PC-9 (cell line): ENCODE measurements around the gene CLTCL1. TPM values are rescaled to one million over a fixed set of nuclear protein-coding genes. Genes with fewer than 3 reads are reported as not detected.

Source experiments
- BruUV-seq: library from RNA; stranded (reverse); fragments of 400-500 nt; replicated peaks from 2 replicates; lab custom pipeline; 2021; lab: Mats Ljungman, UMichigan
- CTCF ChIA-PET: fragments of 300-600 bp; sonication (Branson Sonifier 250); formaldehyde crosslinking; loops from one replicate; lab custom pipeline; 2022; ENCODE audit warnings: antibody characterized with exemption; lab: Charles Lee
- POLR2A ChIA-PET: fragments of 300-600 bp; sonication (Branson Sonifier 250); formaldehyde crosslinking; loops from one replicate; lab custom pipeline; 2022; ENCODE audit warnings: antibody characterized with exemption; ENCODE audit not compliant: unreplicated experiment; lab: Charles Lee
- DNase-seq, 2 experiments: peaks; one replicate each; pipeline versions ENCODE4 v3.0.0 to v3.0.0-alpha.2; 2015 to 2022; ENCODE audit warnings: mixed read lengths in 1 of 2
- H2AFZ ChIP-seq: fragments of 200-600 bp; sonication (generic); 2 replicates; pipeline ENCODE4 v1.8.1; 2017; ENCODE audit warnings: antibody characterized with exemption
- H3F3A ChIP-seq: fragments of 200-600 bp; sonication (generic); 2 replicates; pipeline ENCODE4 v1.8.1; 2017; ENCODE audit warnings: antibody characterized with exemption, mild to moderate bottlenecking, low read depth; ENCODE audit not compliant: insufficient read depth
- H3K27ac ChIP-seq: fragments of 200-600 bp; sonication (generic); 2 replicates; pipeline ENCODE4 v1.6.1; 2016; ENCODE audit warnings: mixed run types
- H3K27me3 ChIP-seq: fragments of 200-600 bp; sonication (generic); 2 replicates; pipeline ENCODE4 v1.6.1; 2016; ENCODE audit warnings: low read depth, mixed run types; ENCODE audit not compliant: insufficient read depth
- H3K36me3 ChIP-seq: fragments of 200-600 bp; sonication (generic); 2 replicates; pipeline ENCODE4 v1.6.1; 2016; ENCODE audit warnings: low read depth, mixed run types
- H3K4me1 ChIP-seq: fragments of 200-600 bp; sonication (generic); replicated peaks from 2 replicates; pipeline ENCODE4 v1.6.1; 2016; ENCODE audit warnings: mixed run types; ENCODE audit not compliant: insufficient read depth
- H3K4me2 ChIP-seq: fragments of 200-600 bp; sonication (generic); 2 replicates; pipeline ENCODE4 v1.6.1; 2017; ENCODE audit warnings: mixed run types
- H3K4me3 ChIP-seq: fragments of 200-600 bp; sonication (generic); 2 replicates; pipeline ENCODE4 v1.6.1; 2016; ENCODE audit warnings: mixed run types
- H3K79me2 ChIP-seq: fragments of 200-600 bp; sonication (generic); 2 replicates; pipeline ENCODE4 v1.6.1; 2017; ENCODE audit warnings: low read depth, mixed run types
- H3K9me2 ChIP-seq: fragments of 200-600 bp; sonication (generic); 2 replicates; pipeline ENCODE4 v1.8.1; 2017; ENCODE audit warnings: mild to moderate bottlenecking; ENCODE audit not compliant: insufficient read depth
- H3K9me3 ChIP-seq: fragments of 200-600 bp; sonication (generic); 2 replicates; pipeline ENCODE4 v1.8.1; 2016; ENCODE audit warnings: low read depth; ENCODE audit not compliant: insufficient read depth
- H4K20me1 ChIP-seq: fragments of 200-600 bp; sonication (generic); 2 replicates; pipeline ENCODE4 v1.8.1; 2017; ENCODE audit not compliant: insufficient read depth
- CTCF ChIP-seq: fragments of 200-600 bp; sonication (generic); conservative IDR thresholded peaks from 2 replicates; pipeline ENCODE4 v1.6.1; 2017; ENCODE audit warnings: mixed run types, antibody characterized with exemption, mild to moderate bottlenecking, moderate library complexity
- EZH2 ChIP-seq: fragments of 200-600 bp; sonication (generic); IDR thresholded peaks from 2 replicates; pipeline ENCODE4 v1.8.0; 2017; ENCODE audit warnings: antibody characterized with exemption, low read depth
- intact Hi-C: fragments of 100-400 bp; cut with micrococcal nuclease; formaldehyde crosslinking; loops from one replicate; pipeline ENCODE4 v1.10.0; 2022; ENCODE audit not compliant: unreplicated experiment
- total RNA-seq: library from RNA; stranded (reverse); gene quantifications from 2 replicates; pipeline ENCODE4 v1.2.3, GENCODE V29; 2021

The CLTCL1 gene
- total RNA-seq, 1 experiment from 2014 or later, result 7.2 TPM

GRCh38 chr22:19201869-19202798 is 89.4 kb downstream of the CLTCL1 start:
- intact Hi-C loops, result no loop called here
- POLR2A ChIA-PET, result interaction anchor here (0.6 kb wide), 1 partner anchor 67 kb away, joined by 3 read pairs; no protein-coding TSS in a partner anchor
- Histone ChIP-seq H2AFZ (no peak overlapping the region), H3K4me1 (no peaks in the 10 kb centered on the region), H3K9me2 (no peaks in the 10 kb centered on the region), H3F3A (no peaks in the 10 kb centered on the region), H3K79me2 (no peaks in the 10 kb centered on the region), H4K20me1 (no peaks in the 10 kb centered on the region), H3K27ac (no peak overlapping the region), H3K9me3 (no peaks in the 10 kb centered on the region), H3K4me3 (no peak overlapping the region), H3K36me3 (no peaks in the 10 kb centered on the region), H3K27me3 (no peaks in the 10 kb centered on the region), H3K4me2 (no peak overlapping the region)
- CTCF ChIA-PET, result no interaction called here
- TF ChIP-seq EZH2 (no peak), CTCF (no peak)
- DNase-seq, result no peak
- BruUV-seq, result no TSS peak

- BruUV-seq, result no TSS peak
- TF ChIP-seq EZH2 (no peak), CTCF (no peak)
- Histone ChIP-seq H3K27me3 (no peaks in the 10 kb centered on the region), H4K20me1 (no peaks in the 10 kb centered on the region), H3K79me2 (no peaks in the 10 kb centered on the region), H3F3A (no peaks in the 10 kb centered on the region), H3K4me2 (no peak overlapping the region), H3K27ac (no peak overlapping the region), H3K4me1 (no peaks in the 10 kb centered on the region), H3K9me3 (no peaks in the 10 kb centered on the region), H2AFZ (no peak overlapping the region), H3K4me3 (no peak overlapping the region), H3K36me3 (no peaks in the 10 kb centered on the region), H3K9me2 (no peaks in the 10 kb centered on the region)
- intact Hi-C loops, result no loop called here
- POLR2A ChIA-PET, result interaction anchor here (0.6 kb wide), 1 partner anchor 68 kb away, joined by 3 read pairs; no protein-coding TSS in a partner anchor
- no peak for DNase-seq
- CTCF ChIA-PET, result no interaction called here
Measured at GRCh38 chr22:19201130-19201868, 90.2 kb downstream of the CLTCL1 start.

- Histone ChIP-seq H3K4me3 (no peak overlapping the region), H3K36me3 (no peaks in the 10 kb centered on the region), H3K4me1 (no peaks in the 10 kb centered on the region), H3K79me2 (no peaks in the 10 kb centered on the region), H3K9me2 (no peaks in the 10 kb centered on the region), H4K20me1 (no peaks in the 10 kb centered on the region), H3K27ac (no peak overlapping the region), H3K9me3 (no peaks in the 10 kb centered on the region), H3K4me2 (no peak overlapping the region), H3F3A (no peaks in the 10 kb centered on the region), H3K27me3 (no peaks in the 10 kb centered on the region), H2AFZ (no peak overlapping the region)
- TF ChIP-seq EZH2, result no peak
- no peak for TF ChIP-seq CTCF
- ChIA-PET CTCF (no interaction called here), POLR2A (interaction anchor here (0.7 kb wide), 1 partner anchor 492 kb away, joined by 3 read pairs; no protein-coding TSS in a partner anchor)
- intact Hi-C loops, result no loop called here
- no peak for DNase-seq
- BruUV-seq, result no TSS peak
Measured at GRCh38 chr22:19199479-19199878, 92.0 kb downstream of the CLTCL1 start.
